Small intestine (tissue), 7 donors: ENCODE data around the gene DST. TPM values are rescaled to one million over a fixed set of nuclear protein-coding genes. Genes with fewer than 3 reads are reported as not detected.

Source experiments
- DNase-seq, 2 donors: peaks; one replicate each; pipeline versions ENCODE4 v3.0.0 to v3.0.0-alpha.2; 2013
- FAIRE-seq: peaks from 2 replicates; lab custom pipeline; 2012; peaks lifted over from hg19 to GRCh38; lab: Jason Lieb, UNC
- H3K27ac ChIP-seq, 3 donors: one replicate each; pipeline ENCODE4 v1.5.1; 2013; ENCODE audit warnings: low read length in 2 of 3, mild to moderate bottlenecking in 2 of 3, control low read depth in 1 of 3, inconsistent platforms in 1 of 3, low read depth in 1 of 3, moderate library complexity in 1 of 3
- H3K27me3 ChIP-seq, 3 donors: one replicate each; pipeline ENCODE4 v1.6.1; 2013; ENCODE audit warnings: low read length in 3 of 3, inconsistent platforms in 1 of 3; ENCODE audit not compliant: control insufficient read depth in 3 of 3, insufficient read depth in 3 of 3
- H3K36me3 ChIP-seq, 3 donors: one replicate each; pipeline ENCODE4 v1.6.1; 2013; ENCODE audit warnings: low read length in 3 of 3, inconsistent platforms in 1 of 3, low read depth in 1 of 3, mild to moderate bottlenecking in 1 of 3, moderate library complexity in 1 of 3; ENCODE audit not compliant: control insufficient read depth in 3 of 3, insufficient read depth in 2 of 3
- H3K4me1 ChIP-seq, 3 donors: one replicate each; pipeline ENCODE4 v1.6.1; 2013; ENCODE audit warnings: low read length in 2 of 3, inconsistent platforms in 1 of 3, low read depth in 1 of 3, mild to moderate bottlenecking in 1 of 3, moderate library complexity in 1 of 3; ENCODE audit not compliant: control insufficient read depth in 3 of 3, insufficient read depth in 2 of 3
- H3K4me3 ChIP-seq, 3 donors: one replicate each; pipeline ENCODE4 v1.5.1; 2013; ENCODE audit warnings: low read length in 3 of 3, control low read depth in 1 of 3, inconsistent platforms in 1 of 3, low read depth in 1 of 3, mild to moderate bottlenecking in 1 of 3, moderate library complexity in 1 of 3
- H3K9me3 ChIP-seq, 2 donors: one replicate each; pipeline ENCODE4 v1.6.1; 2013; ENCODE audit warnings: low read depth in 1 of 2, low read length in 1 of 2; ENCODE audit not compliant: control insufficient read depth in 2 of 2, insufficient read depth in 1 of 2
- WGBS, 3 donors: extraction: QIAGEN DNeasy Blood & Tissue Kit; methylation state at CpG; one replicate each; pipeline ENCODE4 v1.1.7; 2013; 5-methylcytosine and 5-hydroxymethylcytosine counted together
- polyA plus RNA-seq, 4 donors: library from polyadenylated mRNA; stranded (reverse) in 3 of 4; unstranded in 1 of 4; fragments of 200-250 nt in 3 of 4; fragments of 120-200 nt in 1 of 4; gene quantifications; one replicate each; pipeline versions ENCODE4 v1.2.1 to v1.2.3, GENCODE V29; 2013
- donor health status: healthy with polysubstance abuse.
- donor health status: control.
- donor health status: control.
- donor health status: Bipolar disorder and iron deficiency.
- donor health status: healthy.

Gene DST
- polyA plus RNA-seq, 4 donors: 40.5 to 192 (median 78.2) TPM

GRCh38 chr6:56516003-56516402 lies 126.7 kb downstream of the DST start:
- Histone ChIP-seq H3K27me3 (no peaks in the 10 kb centered on the region), H3K36me3 (peaks cover 0 to 17% (median 4%) of the 10 kb centered on the region in 3 donors), H3K9me3 (no peaks in the 10 kb centered on the region), H3K4me1 (peaks cover 2 to 9% (median 8%) of the 10 kb centered on the region in 3 donors), H3K4me3 (no peak overlapping the region), H3K27ac (no peak overlapping the region)
- DNase-seq: no peak
- FAIRE-seq: no peak
- WGBS, 3 donors: 30 to 50% (median 38%) methylated on average over 1 of the region's 1 CpG

DNA sequence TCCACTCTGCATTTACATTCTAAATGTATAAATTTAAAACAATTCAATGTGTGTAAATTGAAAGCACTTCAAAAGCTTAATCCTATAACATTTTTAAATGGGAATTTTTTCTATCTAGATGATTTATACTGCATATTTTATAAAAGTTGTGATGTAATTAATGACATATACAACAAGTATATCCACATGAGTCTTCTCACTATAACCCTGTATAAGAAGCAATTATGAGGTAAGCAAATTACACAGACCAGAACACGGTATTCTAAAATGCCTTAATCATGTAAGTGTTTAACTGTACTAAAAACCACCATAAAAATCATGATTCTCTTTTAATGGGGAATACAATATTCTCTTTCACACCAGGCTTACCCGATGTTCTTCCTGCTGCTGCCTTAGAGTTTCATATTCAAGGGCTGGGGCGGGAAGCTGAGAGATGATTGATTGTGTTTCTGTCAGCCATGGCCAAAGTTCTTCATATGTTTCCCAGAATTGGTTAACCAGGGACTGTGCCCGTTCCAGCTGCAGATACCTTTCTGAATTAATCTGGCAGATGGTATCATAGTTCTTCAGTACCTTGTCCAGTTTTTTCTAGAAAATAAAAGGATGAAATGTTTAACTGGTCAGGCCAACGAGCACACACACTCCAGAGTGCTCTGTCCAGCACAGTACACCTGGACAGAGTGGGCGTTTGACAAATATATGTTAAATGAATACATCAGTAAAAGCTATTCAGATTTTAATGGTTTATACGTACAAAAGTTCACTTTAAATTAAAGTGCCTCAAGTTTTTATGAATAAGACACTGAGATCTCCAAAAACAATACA lies 127.4 kb downstream of the DST start:
- no peaks in the 10 kb centered on the region for H3K27me3 ChIP-seq
- H3K4me3 ChIP-seq: no peak overlapping the region
- peaks cover 2 to 9% (median 8%) of the 10 kb centered on the region in 3 donors for H3K4me1 ChIP-seq
- DNase-seq: peak; percentile 61 to 78
- H3K9me3 ChIP-seq: no peaks in the 10 kb centered on the region
- 19 to 54% (median 34%) methylated on average over 7 of the region's 7 CpGs for WGBS, 3 donors
- no peak for FAIRE-seq
- H3K27ac ChIP-seq: peak overlapping the region in 2 of 3 donors; percentile 39 to 64
- peaks cover 0 to 17% (median 4%) of the 10 kb centered on the region in 3 donors for H3K36me3 ChIP-seq

DNA sequence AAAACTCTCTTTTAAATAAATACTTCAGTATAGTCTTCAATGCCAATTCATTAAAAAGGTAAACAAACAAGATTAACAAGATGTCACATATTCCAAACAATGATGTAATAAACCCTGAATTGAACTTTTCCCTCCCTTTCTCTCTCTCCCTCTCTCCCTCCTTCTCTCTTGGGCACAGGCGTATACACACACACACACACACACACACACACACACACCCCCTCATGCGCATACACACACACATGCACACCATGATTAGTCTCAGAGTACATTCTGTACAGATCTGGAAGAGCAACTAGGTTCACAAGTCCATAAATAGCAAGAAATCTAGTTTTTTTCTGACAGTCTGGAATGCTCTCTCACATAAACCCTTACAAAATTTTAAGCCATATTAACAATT lies 128.3 kb downstream of the DST start:
- Histone ChIP-seq H3K27ac (no peak overlapping the region), H3K27me3 (no peaks in the 10 kb centered on the region), H3K9me3 (no peaks in the 10 kb centered on the region), H3K36me3 (peaks cover 0 to 17% (median 6%) of the 10 kb centered on the region in 3 donors), H3K4me3 (no peak overlapping the region), H3K4me1 (peaks cover 2 to 8% (median 7%) of the 10 kb centered on the region in 3 donors)
- WGBS, 3 donors: 19 to 32% (median 21%) methylated on average over 2 of the region's 2 CpGs
- FAIRE-seq (no peak), DNase-seq (no peak)

DNA sequence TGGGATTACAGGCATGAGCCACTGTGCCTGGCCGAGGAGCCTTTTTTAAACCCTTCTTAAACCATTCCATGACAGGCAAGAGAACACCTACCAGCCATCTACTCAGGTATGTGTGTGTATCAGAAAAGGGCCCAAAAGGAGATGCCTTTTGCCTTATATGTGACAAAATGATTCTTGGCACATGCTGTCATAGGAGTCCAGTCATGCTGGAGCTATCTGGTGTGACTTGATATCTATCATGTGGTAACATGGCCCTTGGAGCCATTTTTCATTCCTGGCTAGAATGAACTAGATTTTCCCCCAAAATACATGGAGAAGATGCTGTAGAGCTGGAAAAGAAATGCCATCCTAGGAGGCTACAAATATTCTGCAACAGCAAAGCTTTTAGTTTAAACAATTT lies 129.1 kb downstream of the DST start:
- H3K4me1 ChIP-seq: peaks cover 2 to 8% (median 4%) of the 10 kb centered on the region in 3 donors
- H3K9me3 ChIP-seq: no peaks in the 10 kb centered on the region
- peaks cover 0 to 14% (median 6%) of the 10 kb centered on the region in 3 donors for H3K36me3 ChIP-seq
- H3K27ac ChIP-seq: no peak overlapping the region
- H3K27me3 ChIP-seq: no peaks in the 10 kb centered on the region
- DNase-seq (no peak), FAIRE-seq (no peak)
- 89 to 100% (median 92%) methylated on average over 1 of the region's 1 CpG for WGBS, 3 donors
- no peak overlapping the region for H3K4me3 ChIP-seq

- Histone ChIP-seq H3K36me3 (peaks cover 0 to 22% (median 12%) of the 10 kb centered on the region in 3 donors), H3K9me3 (no peaks in the 10 kb centered on the region), H3K4me3 (no peak overlapping the region), H3K27me3 (no peaks in the 10 kb centered on the region), H3K4me1 (peaks cover 2 to 8% (median 4%) of the 10 kb centered on the region in 3 donors), H3K27ac (peak overlapping the region in 1 of 3 donors; percentile 49)
- no peak for FAIRE-seq
- DNase-seq: no peak
- WGBS, 3 donors: 74 to 84% (median 75%) methylated on average over 2 of the region's 2 CpGs
Observed at GRCh38 chr6:56511591-56511990, 131.1 kb downstream of the DST start.

GRCh38 chr6:56510984-56511531 lies 131.6 kb downstream of the DST start:
- Histone ChIP-seq H3K27me3 (no peaks in the 10 kb centered on the region), H3K4me3 (no peak overlapping the region), H3K9me3 (no peaks in the 10 kb centered on the region), H3K36me3 (peaks cover 0 to 22% (median 15%) of the 10 kb centered on the region in 3 donors), H3K4me1 (peaks cover 2 to 8% (median 7%) of the 10 kb centered on the region in 3 donors), H3K27ac (peak overlapping the region in 2 of 3 donors; percentile 17 to 49)
- FAIRE-seq (no peak), DNase-seq (peak; percentile 82 to 85)
- 10 to 49% (median 33%) methylated on average over 3 of the region's 3 CpGs for WGBS, 3 donors

GRCh38 chr6:56509031-56509430 lies 133.7 kb downstream of the DST start:
- DNase-seq: no peak
- peaks cover 0 to 25% (median 14%) of the 10 kb centered on the region in 3 donors for H3K36me3 ChIP-seq
- FAIRE-seq: no peak
- H3K9me3 ChIP-seq: no peaks in the 10 kb centered on the region
- H3K27me3 ChIP-seq: no peaks in the 10 kb centered on the region
- H3K27ac ChIP-seq: no peak overlapping the region
- peaks cover 2 to 8% (median 3%) of the 10 kb centered on the region in 3 donors for H3K4me1 ChIP-seq
- H3K4me3 ChIP-seq: no peak overlapping the region
- 90 to 98% (median 95%) methylated on average over 3 of the region's 3 CpGs for WGBS, 3 donors

DNA sequence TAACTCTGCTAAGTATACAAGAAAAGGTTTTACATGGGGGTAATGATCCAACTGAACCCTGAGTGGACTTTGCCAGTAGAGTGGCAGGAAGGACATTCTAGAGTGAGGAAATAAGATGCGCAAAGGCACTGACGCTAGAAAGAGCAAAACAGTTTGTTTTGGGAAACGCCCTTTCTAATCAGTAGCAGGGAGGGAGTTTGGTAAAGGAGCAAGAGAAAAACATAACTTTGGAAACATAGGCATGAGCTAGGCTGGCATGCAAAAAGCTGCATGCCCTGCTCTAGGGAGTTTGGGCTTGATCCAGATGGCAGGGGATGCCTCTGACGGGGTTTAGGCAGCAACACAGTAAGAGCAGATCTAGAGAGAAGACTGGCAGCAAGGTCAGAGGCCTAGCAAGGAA lies 135.2 kb downstream of the DST start:
- peaks cover 0 to 19% (median 12%) of the 10 kb centered on the region in 3 donors for H3K36me3 ChIP-seq
- no peak for FAIRE-seq

More for the DNA sequence above, 135.2 kb downstream of the DST start:
- peaks cover 2 to 8% (median 3%) of the 10 kb centered on the region in 3 donors for H3K4me1 ChIP-seq
- H3K9me3 ChIP-seq: no peaks in the 10 kb centered on the region
- 73 to 78% (median 76%) methylated on average over 4 of the region's 4 CpGs for WGBS, 3 donors
- H3K27me3 ChIP-seq: no peaks in the 10 kb centered on the region
- no peak for DNase-seq
- no peak overlapping the region for H3K4me3 ChIP-seq
- H3K27ac ChIP-seq: peak overlapping the region in 1 of 3 donors; percentile 45
